Skin of body (tissue), 2 donors: ENCODE results near the gene ACYP2. TPM values are rescaled to one million over a fixed set of nuclear protein-coding genes. Genes with fewer than 3 reads are reported as not detected.

Experiments used
- DNase-seq: peaks from one replicate; lab custom pipeline; 2025; lab: John Stamatoyannopoulos, UW
- total RNA-seq: library from RNA; depleted of rRNA; stranded (reverse); fragments of >200 nt; gene quantifications from one replicate; pipeline ENCODE4 v1.2.3, GENCODE V29; 2014

ACYP2 gene
- total RNA-seq, 1 donor from 2014 or later: 19.5 TPM

DNA sequence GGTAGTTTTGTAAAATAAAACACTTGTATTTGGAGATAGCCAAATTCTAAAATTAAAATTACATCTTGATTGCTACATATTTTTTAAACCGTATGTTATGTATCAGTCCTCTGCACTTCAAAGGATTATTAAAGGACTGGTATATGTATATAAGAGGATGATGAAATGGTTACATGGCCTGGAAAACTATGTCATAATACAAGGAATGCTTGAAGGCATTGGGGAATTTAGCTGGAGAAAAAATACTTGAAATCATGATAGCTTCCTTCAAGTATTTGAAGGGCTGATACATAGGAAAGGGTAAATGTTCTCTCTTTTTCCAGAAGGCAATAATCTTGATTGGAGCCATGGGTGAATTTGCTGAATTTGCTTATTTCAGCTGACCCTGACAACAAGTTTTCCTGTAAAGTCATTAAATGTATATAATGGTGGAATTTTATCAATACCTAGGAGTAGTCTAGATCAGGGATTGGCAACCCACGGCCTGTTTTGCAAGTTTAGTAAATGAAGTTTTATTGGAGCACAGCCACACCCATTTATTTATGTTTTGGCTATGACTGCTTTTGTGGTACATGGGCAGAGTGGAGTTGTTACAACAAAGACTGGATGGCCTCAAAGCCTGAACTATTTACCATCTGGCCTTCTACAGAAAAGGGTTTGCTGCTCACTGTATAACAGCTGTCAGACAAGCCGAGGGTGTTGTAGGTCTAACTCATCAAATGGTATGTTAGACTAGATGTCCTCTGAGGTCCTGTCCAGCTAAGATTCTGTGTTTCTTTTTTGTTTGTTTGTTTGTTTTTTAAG, 34.4 kb downstream of the ACYP2 start:
- DNase-seq: peak; percentile 64

- DNase-seq: no peak
Measured at GRCh38 chr2:54158311-54158710, 42.9 kb downstream of the ACYP2 start.

GRCh38 chr2:54161660-54162424, 46.4 kb downstream of the ACYP2 start:
- DNase-seq: peak; percentile 34

- DNase-seq: no peak
Measured at GRCh38 chr2:54164106-54164505, 48.7 kb downstream of the ACYP2 start.

GRCh38 chr2:54166121-54166773, 50.8 kb downstream of the ACYP2 start:
- no peak for DNase-seq

- peak; percentile 3 for DNase-seq
Measured at GRCh38 chr2:54176577-54176976, 61.2 kb downstream of the ACYP2 start.

GRCh38 chr2:54183281-54183680, 67.9 kb downstream of the ACYP2 start:
- DNase-seq: no peak

- no peak for DNase-seq
Measured at GRCh38 chr2:54183972-54184371, 68.6 kb downstream of the ACYP2 start.

GRCh38 chr2:54185105-54185504, 69.7 kb downstream of the ACYP2 start:
- DNase-seq: no peak

DNA sequence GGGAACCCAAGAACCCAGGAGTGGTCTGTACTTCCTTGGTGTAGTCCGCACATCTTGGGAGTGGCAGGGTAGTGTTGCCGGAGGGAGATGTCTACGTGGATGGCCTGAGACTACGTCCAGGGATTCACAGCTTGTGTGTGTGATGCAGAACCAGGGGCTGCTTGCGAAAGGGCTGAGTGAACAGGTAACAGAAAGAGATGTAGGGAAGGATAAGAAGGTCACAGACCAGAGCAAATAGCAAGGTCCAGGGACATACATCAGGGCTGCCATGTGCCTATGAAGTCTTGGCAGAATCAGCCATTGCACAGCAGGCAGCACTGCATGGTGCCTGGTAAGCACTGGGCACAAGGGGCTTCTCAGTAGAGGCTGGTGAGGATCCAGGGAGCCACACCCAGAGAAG, 71.9 kb downstream of the ACYP2 start:
- no peak for DNase-seq

GRCh38 chr2:54189539-54189938, 74.1 kb downstream of the ACYP2 start:
- DNase-seq: no peak

DNA sequence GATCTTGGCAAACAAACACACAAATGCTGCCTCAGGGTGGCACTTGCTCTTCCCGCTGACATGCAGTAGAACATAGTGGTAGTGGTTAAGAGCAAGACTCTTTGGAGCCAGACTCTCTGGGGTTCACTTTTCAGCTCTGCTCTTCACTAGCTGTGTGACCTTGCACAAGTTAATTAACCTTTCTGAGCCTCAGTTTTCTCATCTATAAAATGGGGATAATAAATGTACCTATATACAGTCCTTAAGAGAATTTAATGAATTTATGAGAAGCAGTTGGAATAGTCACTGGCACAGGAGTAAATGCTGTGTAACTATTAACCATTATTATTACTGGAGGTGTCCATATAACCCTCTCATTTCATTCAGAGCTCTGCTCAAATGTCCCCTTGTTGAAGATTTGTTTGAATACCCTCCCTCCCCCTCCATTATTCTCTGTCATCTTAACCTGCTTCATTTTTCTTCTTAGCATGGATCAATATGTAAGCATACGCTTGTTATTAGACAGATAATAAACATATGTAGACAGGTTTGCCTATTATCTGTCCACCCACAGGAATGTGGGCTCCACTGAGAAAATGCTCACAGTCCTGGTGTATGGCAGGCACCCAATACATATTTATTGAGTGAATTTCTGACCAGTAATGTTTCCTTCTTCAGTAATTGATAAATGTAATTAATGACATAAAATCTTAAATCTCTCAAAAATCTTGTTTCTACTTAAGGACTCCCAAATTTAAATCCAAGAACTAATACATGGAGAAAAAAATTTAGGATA, 76.1 kb downstream of the ACYP2 start:
- DNase-seq: no peak

DNA sequence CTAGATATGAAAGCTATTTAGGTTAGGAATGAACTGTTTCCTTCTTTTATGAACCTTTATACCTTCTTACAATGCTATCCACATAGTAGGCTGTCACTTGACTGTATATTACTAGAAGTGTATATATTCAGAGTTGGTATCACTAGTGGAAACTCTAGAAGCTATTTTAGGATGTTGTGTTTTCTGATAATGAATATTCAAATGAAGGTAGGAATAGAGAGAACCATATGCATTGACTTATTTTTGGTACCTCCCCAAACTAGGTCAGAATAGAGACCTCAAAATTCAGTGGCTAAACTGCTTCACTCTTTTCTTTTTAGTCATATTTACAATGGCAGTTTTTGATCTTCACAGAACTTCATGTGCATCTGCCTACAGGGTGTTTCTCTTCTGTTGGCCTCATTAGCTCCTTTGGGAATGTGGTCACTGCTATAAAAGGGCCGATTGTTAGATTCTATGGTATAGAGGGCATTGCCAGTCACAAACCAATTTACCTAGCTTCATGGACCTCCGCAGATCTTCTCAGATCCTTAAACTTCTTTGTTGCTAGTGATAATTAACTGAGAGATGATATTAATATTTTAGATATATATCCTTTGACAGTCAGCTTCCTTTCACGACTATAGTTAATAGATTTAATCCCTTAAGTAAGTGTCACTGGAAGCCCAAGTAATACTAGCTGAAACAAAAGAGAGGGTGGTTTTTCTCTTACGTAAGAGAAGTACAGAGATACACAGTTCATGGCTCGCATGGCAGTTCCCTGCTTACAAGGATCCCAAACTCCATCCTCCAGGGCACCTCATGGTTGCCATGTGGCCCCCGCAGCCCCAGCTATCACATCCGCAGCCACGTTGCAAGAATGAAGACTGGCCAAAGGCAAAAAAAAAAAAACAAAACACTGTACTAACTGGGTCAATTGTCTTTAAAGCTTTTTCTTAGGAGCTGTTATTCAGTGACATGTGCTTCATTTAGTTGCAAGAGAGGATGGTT, 79.6 kb downstream of the ACYP2 start:
- DNase-seq: no peak

DNA sequence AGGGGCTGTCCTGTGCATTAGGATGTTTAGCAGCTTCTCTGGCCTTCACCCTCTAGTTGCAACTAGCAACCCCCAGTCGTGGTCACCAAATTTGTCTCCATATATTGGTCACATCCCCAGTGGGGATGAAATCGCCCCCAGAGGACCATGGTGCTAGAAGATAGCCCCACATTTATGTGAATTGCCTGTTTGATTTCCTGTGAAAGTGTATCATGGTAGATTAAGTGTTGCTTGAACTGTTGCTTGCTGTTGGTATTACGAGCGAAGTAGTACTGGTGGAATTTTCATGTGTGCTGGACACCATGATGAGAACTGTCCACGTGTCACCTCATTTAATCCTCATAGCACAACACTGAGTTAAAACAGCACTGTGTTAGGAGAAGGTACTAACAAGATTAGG, 81.2 kb downstream of the ACYP2 start:
- DNase-seq: no peak

- DNase-seq: no peak
Measured at GRCh38 chr2:54204476-54204875, 89.1 kb downstream of the ACYP2 start.

DNA sequence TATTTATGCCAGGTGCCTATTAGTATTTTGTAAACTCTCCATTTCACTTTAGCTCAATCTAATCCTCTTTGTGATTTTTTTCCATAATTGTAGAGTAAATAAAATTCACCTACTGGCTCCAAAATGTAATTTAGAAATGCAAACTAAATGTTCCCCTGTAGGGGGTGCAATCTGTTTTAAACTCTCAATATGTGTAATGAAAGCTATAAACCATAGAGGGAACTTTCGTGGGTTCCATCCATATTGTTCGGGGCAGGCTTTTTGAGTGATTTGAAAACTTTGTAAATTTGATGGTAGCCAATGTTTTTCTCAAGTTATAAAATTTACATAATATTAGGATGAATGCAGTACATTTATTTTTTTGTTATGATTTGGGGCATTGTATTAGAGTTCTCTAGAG, 91.2 kb downstream of the ACYP2 start:
- peak; percentile 31 for DNase-seq

DNA sequence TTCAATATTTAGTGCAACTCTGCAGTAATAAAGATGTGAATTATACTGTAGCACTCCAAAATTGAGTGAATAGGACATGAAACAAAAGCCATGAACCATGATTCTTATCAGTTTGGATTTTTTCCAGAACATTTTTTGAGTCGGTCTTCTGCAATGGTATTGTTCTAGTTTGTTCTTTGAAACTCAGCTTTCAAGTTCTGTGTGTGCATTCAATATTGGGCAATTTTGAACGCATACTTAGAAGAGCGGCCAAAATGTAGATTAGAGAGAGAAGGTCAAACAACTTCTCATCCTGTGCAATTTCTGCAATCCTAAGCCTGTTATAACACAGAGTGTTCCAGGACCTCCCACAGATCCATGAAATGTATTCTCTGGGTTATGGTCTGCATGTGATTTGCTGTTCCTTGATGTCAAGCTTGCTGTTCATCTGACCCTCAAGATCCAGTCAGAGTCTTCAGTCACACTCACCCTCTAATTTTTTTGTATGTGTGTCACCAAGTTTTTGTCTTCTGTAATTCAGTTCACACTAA, 92.3 kb downstream of the ACYP2 start:
- DNase-seq: peak; percentile 54

DNA sequence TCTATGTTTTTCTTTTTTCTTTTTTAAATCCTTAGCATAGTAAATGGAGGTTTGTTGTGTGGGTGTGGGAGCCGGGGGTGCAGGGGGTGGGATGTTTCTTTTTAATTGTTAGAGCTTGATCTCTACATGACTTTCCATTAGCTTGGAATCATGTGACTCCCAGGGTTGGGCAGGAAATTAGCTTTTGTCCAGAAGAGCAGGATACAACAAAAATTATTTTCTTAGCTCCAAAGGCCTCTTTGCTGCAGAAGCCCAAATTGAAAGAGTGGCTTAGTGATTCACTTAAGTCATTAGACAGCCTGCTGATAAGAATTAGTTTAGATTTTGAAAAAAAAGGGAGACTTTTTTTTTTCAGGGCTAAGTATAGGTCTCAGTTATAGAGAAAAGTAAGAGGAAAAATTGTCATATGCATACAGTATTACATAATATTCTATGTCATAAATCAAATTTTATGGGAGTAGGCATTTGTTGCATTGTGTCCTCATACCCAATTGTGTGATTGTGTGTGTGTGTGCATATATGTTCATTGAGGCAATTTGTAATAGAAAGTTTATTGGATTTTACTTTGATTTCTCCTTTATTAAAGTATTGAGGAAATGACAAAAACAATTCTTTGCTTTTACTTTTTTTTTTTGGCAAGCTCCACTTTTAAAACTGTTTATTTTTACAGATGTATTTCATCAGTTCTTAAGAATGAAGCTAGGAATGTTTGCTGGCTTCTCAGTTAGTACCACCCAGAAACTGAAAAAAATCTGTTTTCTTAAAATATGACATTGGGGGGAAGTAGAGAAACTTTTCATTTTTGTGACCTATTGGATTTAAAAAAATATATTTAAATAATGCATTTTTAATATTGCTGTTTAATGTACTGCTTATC, 93.2 kb downstream of the ACYP2 start:
- DNase-seq: peak; percentile 65

DNA sequence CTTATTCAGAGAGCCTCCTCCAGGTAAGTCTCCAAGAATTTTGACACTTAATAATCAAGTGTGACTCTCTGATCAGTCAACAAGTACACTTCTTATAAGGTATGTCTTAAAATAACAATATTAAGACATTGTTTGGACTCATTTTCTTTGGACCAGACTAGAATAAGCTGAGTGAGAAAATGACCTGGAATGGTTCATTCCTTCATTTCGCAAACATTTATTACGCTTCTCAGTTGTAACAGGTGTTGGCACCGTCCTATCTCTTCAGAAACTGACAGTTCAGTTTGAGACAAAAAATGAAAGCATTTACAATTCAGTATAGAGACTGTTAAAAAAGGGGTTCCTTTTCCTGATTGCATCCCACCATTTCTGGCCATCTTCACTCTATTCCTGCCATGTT, 94.0 kb downstream of the ACYP2 start:
- DNase-seq: peak; percentile 6
